ENCODE measurements around the gene TMEFF2. TPM values are rescaled to one million over a fixed set of nuclear protein-coding genes. Genes with fewer than 3 reads are reported as not detected.

The TMEFF2 gene
- total RNA-seq, 2 donors from 2014 or later = 3.2 to 55.8 TPM

GRCh38 chr2:191917430-191917881, 277.3 kb downstream of the TMEFF2 start:
- Histone ChIP-seq H3K36me3 (no peaks in the 10 kb centered on the region), H3K27ac (no peak overlapping the region), H3K4me1 (replicated peaks) (no peaks in the 10 kb centered on the region), H3K27me3 (replicated peaks; ENCODE audit: insufficient read depth) (no peaks in the 10 kb centered on the region), H3K4me3 (no peak overlapping the region), H3K9me3 (no peaks in the 10 kb centered on the region)
- DNase-seq (ENCODE audit: low spot score) = no peak
- TF ChIP-seq POLR2AphosphoS5 (IDR thresholded peaks at IDR 0.05) = no peak
- TF ChIP-seq POLR2A (IDR thresholded peaks at IDR 0.05) = no peak
- TF ChIP-seq CTCF (IDR thresholded peaks at IDR 0.05) = no peak
- intact Hi-C loops (cut with DNase I) = no loop called here
- WGBS = 76% methylated on average over 2 of the region's 2 CpGs

DNA sequence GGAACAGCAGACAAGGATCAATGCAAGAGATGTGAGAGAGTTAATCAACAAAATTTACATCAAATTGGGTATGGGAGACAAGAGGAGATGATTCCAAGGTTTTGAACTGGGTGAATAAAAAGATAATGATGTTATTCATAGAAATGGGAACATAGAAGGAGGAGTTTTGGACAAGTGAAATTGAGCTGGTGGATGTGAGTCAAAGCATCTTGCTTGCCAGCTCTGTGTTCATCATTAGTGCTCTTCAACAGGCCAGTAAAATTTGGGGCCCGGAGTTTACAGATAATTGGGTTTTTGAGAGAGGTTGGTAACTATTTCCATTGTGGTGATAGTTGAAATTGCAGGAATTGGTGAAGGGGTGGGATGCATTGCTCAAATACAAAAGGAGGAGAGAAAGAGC, 277.9 kb downstream of the TMEFF2 start:
- Histone ChIP-seq H3K4me1 (replicated peaks) (no peaks in the 10 kb centered on the region), H3K27ac (no peak overlapping the region), H3K9me3 (no peaks in the 10 kb centered on the region), H3K36me3 (no peaks in the 10 kb centered on the region), H3K27me3 (replicated peaks; ENCODE audit: insufficient read depth) (no peaks in the 10 kb centered on the region), H3K4me3 (no peak overlapping the region)
- WGBS = 29% methylated on average over 1 of the region's 1 CpG
- intact Hi-C loops (cut with DNase I) = no loop called here
- TF ChIP-seq CTCF (IDR thresholded peaks at IDR 0.05) (no peak), POLR2AphosphoS5 (IDR thresholded peaks at IDR 0.05) (no peak), POLR2A (IDR thresholded peaks at IDR 0.05) (no peak)
- DNase-seq (ENCODE audit: low spot score) = no peak

DNA sequence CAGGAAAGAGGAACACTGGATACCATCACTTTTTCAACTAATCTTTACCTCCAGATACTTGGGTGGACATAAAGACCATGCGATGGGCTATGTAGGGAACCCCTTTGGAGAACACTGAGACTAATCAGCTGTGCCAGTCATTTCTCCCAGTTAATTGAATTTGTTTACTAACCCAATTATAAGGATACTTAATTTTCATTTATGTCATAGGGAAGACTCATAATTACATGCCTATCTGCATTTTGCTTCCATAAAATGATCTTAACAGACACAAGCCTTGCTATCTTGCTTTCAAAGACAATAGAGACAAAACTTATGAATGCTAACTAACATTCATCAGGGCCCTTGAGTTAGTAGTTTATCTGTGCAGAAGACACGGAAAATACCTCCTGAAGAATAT, 279.0 kb downstream of the TMEFF2 start:
- 92% methylated on average over 2 of the region's 2 CpGs for WGBS
- Histone ChIP-seq H3K36me3 (no peaks in the 10 kb centered on the region), H3K4me1 (replicated peaks) (no peaks in the 10 kb centered on the region), H3K4me3 (no peak overlapping the region), H3K27ac (no peak overlapping the region), H3K9me3 (no peaks in the 10 kb centered on the region), H3K27me3 (replicated peaks; ENCODE audit: insufficient read depth) (no peaks in the 10 kb centered on the region)
- DNase-seq (ENCODE audit: low spot score) = no peak
- TF ChIP-seq POLR2AphosphoS5 (IDR thresholded peaks at IDR 0.05) (no peak), POLR2A (IDR thresholded peaks at IDR 0.05) (no peak)
- intact Hi-C loops (cut with DNase I) = no loop called here

DNA sequence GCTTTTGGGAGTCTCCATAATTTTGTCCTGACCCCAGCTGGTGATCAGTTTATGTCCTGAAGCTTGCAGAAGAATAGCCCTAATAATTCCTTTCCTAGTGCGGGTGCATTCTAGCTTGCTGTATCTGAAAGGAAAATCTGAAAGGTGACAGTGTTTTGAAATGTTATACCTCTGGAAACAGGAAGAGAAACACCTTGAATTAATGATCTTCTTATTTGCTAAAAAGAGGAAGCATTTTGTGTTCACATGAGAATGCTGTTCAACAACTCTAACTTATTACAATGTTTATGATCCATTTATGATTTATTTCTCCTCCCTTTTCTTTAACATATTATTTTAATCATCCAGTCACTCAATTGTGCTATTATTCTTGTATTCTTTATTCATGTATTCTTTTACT, 280.9 kb downstream of the TMEFF2 start:
- no peak for TF ChIP-seq POLR2A (IDR thresholded peaks at IDR 0.05)
- TF ChIP-seq POLR2AphosphoS5 (IDR thresholded peaks at IDR 0.05) = no peak
- no peak for TF ChIP-seq CTCF (IDR thresholded peaks at IDR 0.05)
- H3K9me3 ChIP-seq = no peaks in the 10 kb centered on the region
- DNase-seq (ENCODE audit: low spot score) = no peak
- intact Hi-C loops (cut with DNase I) = no loop called here
- H3K4me1 ChIP-seq (replicated peaks) = no peaks in the 10 kb centered on the region
- H3K27me3 ChIP-seq (replicated peaks; ENCODE audit: insufficient read depth) = no peaks in the 10 kb centered on the region
- no peak overlapping the region for H3K4me3 ChIP-seq
- 58% methylated on average over 1 of the region's 1 CpG for WGBS
- H3K36me3 ChIP-seq = no peaks in the 10 kb centered on the region
- H3K27ac ChIP-seq = no peak overlapping the region

GRCh38 chr2:191912764-191913163, 282.0 kb downstream of the TMEFF2 start:
- H3K27me3 ChIP-seq (replicated peaks; ENCODE audit: insufficient read depth) = no peaks in the 10 kb centered on the region
- TF ChIP-seq POLR2AphosphoS5 (IDR thresholded peaks at IDR 0.05) (no peak), POLR2A (IDR thresholded peaks at IDR 0.05) (no peak), CTCF (IDR thresholded peaks at IDR 0.05) (no peak)
- no peaks in the 10 kb centered on the region for H3K36me3 ChIP-seq
- no peaks in the 10 kb centered on the region for H3K9me3 ChIP-seq
- H3K4me3 ChIP-seq = no peak overlapping the region
- no peak overlapping the region for H3K27ac ChIP-seq
- H3K4me1 ChIP-seq (replicated peaks) = no peaks in the 10 kb centered on the region
- WGBS = 67% methylated on average over 3 of the region's 3 CpGs
- DNase-seq (ENCODE audit: low spot score) = no peak
- intact Hi-C loops (cut with DNase I) = no loop called here

All from prostate gland (tissue), 2 donors.